H1 (cell line): ENCODE data around the gene TPD52L1.

ENCODE experiments used
- CREB1 ChIP-seq: IDR thresholded peaks from 2 replicates; pipeline ENCODE4 v1.6.1; 2012; ENCODE audit warnings: inconsistent platforms
- CTCF ChIP-seq, 3 experiments: IDR thresholded peaks; 1 replicate in 2 of 3; 2 replicates in 1 of 3; pipeline versions ENCODE4 v1.5.1 to v1.6.1; 2011; ENCODE audit warnings: low read length in 3 of 3, mild to moderate bottlenecking in 3 of 3, inconsistent platforms in 2 of 3, low read depth in 1 of 3, moderate library complexity in 1 of 3; ENCODE audit not compliant: insufficient read depth in 1 of 3; ENCODE audit errors: control extremely low read depth in 1 of 3
- EP300 ChIP-seq, 2 experiments: IDR thresholded peaks; 1 replicate in 1 of 2; 2 replicates in 1 of 2; pipeline ENCODE4 v1.6.1; 2011 to 2012; ENCODE audit warnings: low read depth in 2 of 2, low read length in 2 of 2, mild to moderate bottlenecking in 2 of 2, borderline replicate concordance in 1 of 2, inconsistent platforms in 1 of 2, moderate library complexity in 1 of 2
- JUN ChIP-seq: IDR thresholded peaks from 2 replicates; pipeline ENCODE4 v1.6.1; 2011; ENCODE audit warnings: low read depth, mild to moderate bottlenecking, improper control_type of control experiment, low read length
- POLR2A ChIP-seq, 2 experiments: IDR thresholded peaks; 1 replicate in 1 of 2; 2 replicates in 1 of 2; pipeline ENCODE4 v1.6.1; 2011; ENCODE audit warnings: low read depth in 2 of 2, low read length in 2 of 2, mild to moderate bottlenecking in 2 of 2; ENCODE audit errors: control extremely low read depth in 1 of 2
- POLR2AphosphoS5 ChIP-seq: IDR thresholded peaks from 2 replicates; pipeline ENCODE4 v1.6.1; 2011; ENCODE audit warnings: low read depth, low read length
- RAD21 ChIP-seq, 2 experiments: IDR thresholded peaks in 1 of 2; conservative IDR thresholded peaks in 1 of 2; 2 replicates each; pipeline ENCODE4 v1.6.1; 2011; ENCODE audit warnings: low read depth in 2 of 2, low read length in 2 of 2, improper control_type of control experiment in 1 of 2, inconsistent platforms in 1 of 2, mild to moderate bottlenecking in 1 of 2, moderate library complexity in 1 of 2
- RBBP5 ChIP-seq: IDR thresholded peaks from 2 replicates; pipeline ENCODE4 v1.7.1; 2012; ENCODE audit warnings: low read depth, mild to moderate bottlenecking, inconsistent platforms, low read length, moderate library complexity, borderline replicate concordance
- SP4 ChIP-seq: IDR thresholded peaks from 2 replicates; pipeline ENCODE4 v1.6.1; 2012; ENCODE audit warnings: low read length, inconsistent platforms
- TAF1 ChIP-seq: IDR thresholded peaks from 2 replicates; pipeline ENCODE4 v1.6.1; 2011; ENCODE audit warnings: mild to moderate bottlenecking, low read depth, low read length
- TCF12 ChIP-seq: IDR thresholded peaks from 2 replicates; pipeline ENCODE4 v1.6.1; 2011; ENCODE audit warnings: low read depth, mild to moderate bottlenecking, low read length

- TF ChIP-seq RAD21 (IDR thresholded peaks at IDR 0.05 in 1 of 2, conservative IDR thresholded peaks at IDR 0.05 in 1 of 2; ENCODE audit: low read depth in 2 of 2, low read length in 2 of 2): no peak
- TF ChIP-seq POLR2AphosphoS5: no peak
- TF ChIP-seq EP300 (IDR thresholded peaks at IDR 0.05; ENCODE audit: borderline replicate concordance in 1 of 2, low read depth in 2 of 2, low read length in 2 of 2): no peak
- TF ChIP-seq JUN: no peak
- TF ChIP-seq CTCF (IDR thresholded peaks at IDR 0.05; ENCODE audit: control extremely low read depth in 1 of 3, insufficient read depth in 1 of 3, low read depth in 1 of 3, low read length in 3 of 3): no peak
- no peak for TF ChIP-seq RBBP5
- no peak for TF ChIP-seq CREB1
- no peak for TF ChIP-seq POLR2A (IDR thresholded peaks at IDR 0.05; ENCODE audit: control extremely low read depth in 1 of 2, low read depth in 2 of 2, low read length in 2 of 2)
- TF ChIP-seq TCF12: no peak
- no peak for TF ChIP-seq TAF1
- no peak for TF ChIP-seq SP4
Measured at GRCh38 chr6:125175466-125176048, 22.0 kb downstream of the TPD52L1 start.
